Measurements from ENCODE around the gene SKOR2. TPM values are rescaled to one million over a fixed set of nuclear protein-coding genes. Genes with fewer than 3 reads are reported as not detected.

Gene SKOR2
- total and polyA plus RNA-seq, 2 of the 4 experiments (the other 2 are of a cell fraction): not detected

DNA sequence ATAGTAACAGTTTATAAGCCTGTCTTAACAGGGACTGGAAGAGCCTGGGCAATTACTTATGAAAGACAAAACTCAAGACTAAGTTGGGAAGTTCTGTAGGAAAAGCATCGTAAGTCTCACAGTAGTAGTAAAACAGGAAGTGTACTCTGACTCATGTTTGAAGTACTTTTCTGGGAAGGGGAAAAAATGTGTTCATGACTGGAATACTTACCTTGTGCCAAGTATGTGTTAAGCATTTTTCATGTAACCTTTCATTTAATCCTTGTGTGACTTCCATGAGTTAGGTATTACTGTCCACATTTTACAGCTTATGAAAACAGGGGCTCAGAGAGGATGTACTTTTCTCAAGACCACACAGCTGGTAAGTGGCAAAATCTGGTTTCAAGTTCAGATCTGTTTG is 13.7 kb upstream of the SKOR2 start:
- H3K36me3 ChIP-seq (ENCODE audit: control insufficient read depth, insufficient read depth, low read length): no peaks in the 10 kb centered on the region
- no peak overlapping the region for H4K91ac ChIP-seq (ENCODE audit: insufficient read depth, low read depth, low read length)
- H3K4me2 ChIP-seq (ENCODE audit: low read depth, low read length): no peak overlapping the region
- ATAC-seq (ENCODE audit: low read depth) (no peak), DNase-seq (peak; percentile 1)
- H3K27me3 ChIP-seq (ENCODE audit: control insufficient read depth, insufficient read depth, low read length): peaks cover 28% of the 10 kb centered on the region
- no peak overlapping the region for H3K18ac ChIP-seq (ENCODE audit: low read depth, low read length)
- H4K5ac ChIP-seq (ENCODE audit: low read depth, low read length): no peak overlapping the region
- H3K79me1 ChIP-seq (ENCODE audit: low read depth in 1 of 2, low read length in 2 of 2): no peaks in the 10 kb centered on the region
- H2BK20ac ChIP-seq (ENCODE audit: low read depth, low read length): no peak overlapping the region
- no peak overlapping the region for H3K4me3 ChIP-seq (ENCODE audit: insufficient read depth, low read depth, low read length)
- H3K56ac ChIP-seq (ENCODE audit: extremely low read depth, insufficient read depth, low read length): no peak overlapping the region
- peaks cover 2% of the 10 kb centered on the region; the same call in 1 of the 2 replicates for H3K9me3 ChIP-seq (ENCODE audit: control insufficient read depth, insufficient read depth, low read length)
- no peak overlapping the region for H2AK9ac ChIP-seq (replicated peaks; ENCODE audit: low read depth, low read length, poor library complexity)
- intact Hi-C loops (cut with micrococcal nuclease): no loop called here
- WGBS, 2 experiments (ENCODE audit: extremely low coverage in 2 of 2, insufficient read length in 1 of 2): 50% methylated on average over 1 of the region's 1 CpG; no CpG with 5 or more reads in 1 of the 2 experiments
- no TSS peak for BruUV-seq (replicated peaks)
- no peak overlapping the region for H3K9ac ChIP-seq (ENCODE audit: low read depth, low read length)
- H3K14ac ChIP-seq (replicated peaks; ENCODE audit: low read depth, low read length): no peak overlapping the region
- no peak overlapping the region for H4K8ac ChIP-seq (ENCODE audit: low read depth in 2 of 2, low read length in 2 of 2)
- ChIA-PET CTCF (interaction anchor here (0.7 kb wide), 1 partner anchor 978 kb away, joined by 3 read pairs; no protein-coding TSS in a partner anchor), POLR2A (ENCODE audit: unreplicated experiment) (no interaction called here)
- no peak overlapping the region for H3K4ac ChIP-seq (ENCODE audit: low read depth, low read length)
- TF ChIP-seq SMC3 (IDR thresholded peaks at IDR 0.05; ENCODE audit: low read depth, low read length): no peak
- TF ChIP-seq MAFK (IDR thresholded peaks at IDR 0.05; ENCODE audit: low read depth, low read length): no peak
- TF ChIP-seq, protein P1, sequence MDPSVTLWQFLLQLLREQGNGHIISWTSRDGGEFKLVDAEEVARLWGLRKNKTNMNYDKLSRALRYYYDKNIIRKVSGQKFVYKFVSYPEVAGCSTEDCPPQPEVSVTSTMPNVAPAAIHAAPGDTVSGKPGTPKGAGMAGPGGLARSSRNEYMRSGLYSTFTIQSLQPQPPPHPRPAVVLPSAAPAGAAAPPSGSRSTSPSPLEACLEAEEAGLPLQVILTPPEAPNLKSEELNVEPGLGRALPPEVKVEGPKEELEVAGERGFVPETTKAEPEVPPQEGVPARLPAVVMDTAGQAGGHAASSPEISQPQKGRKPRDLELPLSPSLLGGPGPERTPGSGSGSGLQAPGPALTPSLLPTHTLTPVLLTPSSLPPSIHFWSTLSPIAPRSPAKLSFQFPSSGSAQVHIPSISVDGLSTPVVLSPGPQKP (IDR thresholded peaks at IDR 0.05; ENCODE audit: borderline replicate concordance, low read depth, low read length): no peak
- TF ChIP-seq NFE2L2 (IDR thresholded peaks at IDR 0.05; ENCODE audit: low read depth, low read length): no peak
- TF ChIP-seq MAZ (IDR thresholded peaks at IDR 0.05; ENCODE audit: borderline replicate concordance, low read depth, low read length): no peak
- TF ChIP-seq, protein P2, sequence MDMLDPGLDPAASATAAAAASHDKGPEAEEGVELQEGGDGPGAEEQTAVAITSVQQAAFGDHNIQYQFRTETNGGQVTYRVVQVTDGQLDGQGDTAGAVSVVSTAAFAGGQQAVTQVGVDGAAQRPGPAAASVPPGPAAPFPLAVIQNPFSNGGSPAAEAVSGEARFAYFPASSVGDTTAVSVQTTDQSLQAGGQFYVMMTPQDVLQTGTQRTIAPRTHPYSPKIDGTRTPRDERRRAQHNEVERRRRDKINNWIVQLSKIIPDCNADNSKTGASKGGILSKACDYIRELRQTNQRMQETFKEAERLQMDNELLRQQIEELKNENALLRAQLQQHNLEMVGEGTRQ (IDR thresholded peaks at IDR 0.05; ENCODE audit: low read depth, low read length): no peak
- TF ChIP-seq FOS (IDR thresholded peaks at IDR 0.05; ENCODE audit: low read depth, low read length): no peak
- no peak for TF ChIP-seq MXI1 (IDR thresholded peaks at IDR 0.05; ENCODE audit: borderline replicate concordance, low read depth, low read length)
- TF ChIP-seq RCOR1 (IDR thresholded peaks at IDR 0.05; ENCODE audit: insufficient replicate concordance, low read length): no peak
- no peak overlapping the region for H2AK5ac ChIP-seq (ENCODE audit: low read depth, low read length)
- no peak overlapping the region for H3K23ac ChIP-seq (ENCODE audit: low read depth, low read length)
- dilution Hi-C loops (cut with HindIII; ENCODE audit: low sequenced_read_pairs, unreplicated experiment): no loop called here
- H3K4me1 ChIP-seq (ENCODE audit: control insufficient read depth, insufficient read depth, low read length): no peaks in the 10 kb centered on the region
- H2BK15ac ChIP-seq (ENCODE audit: low read depth, low read length): no peak overlapping the region
- H2BK120ac ChIP-seq (ENCODE audit: low read depth, low read length): no peak overlapping the region
- in situ Hi-C loops (cut with MboI; ENCODE audit: low sequenced_read_pairs): no loop called here
- no peak overlapping the region for H2BK5ac ChIP-seq (ENCODE audit: low read depth, low read length, poor library complexity, severe bottlenecking)
- no peaks in the 10 kb centered on the region for H3K9me1 ChIP-seq (ENCODE audit: insufficient read depth, low read length)
- no peak overlapping the region for H3K27ac ChIP-seq (ENCODE audit: insufficient read depth, low read length)
- H2AFZ ChIP-seq (replicated peaks; ENCODE audit: low read length, poor library complexity): no peak overlapping the region
- no peaks in the 10 kb centered on the region for H4K20me1 ChIP-seq (ENCODE audit: insufficient read depth, low read length)

Measured in IMR-90 (cell line).